Heart left ventricle (tissue), 16 donors: ENCODE data around the gene TCP11L2. TPM values are rescaled to one million over a fixed set of nuclear protein-coding genes. Genes with fewer than 3 reads are reported as not detected.

Experiments used
- ATAC-seq, 4 donors: fragments of 200-7000 bp; cut with Tn5 transposase; one replicate each; pipeline ENCODE4 v1.9.1; 2020 to 2022; ENCODE audit warnings: moderate library complexity in 4 of 4, mild to moderate bottlenecking in 3 of 4, moderate number of reproducible peaks in 1 of 4
- DNase-seq, 5 donors: peaks; one replicate each; pipeline ENCODE4 v3.0.0-alpha.2; 2020
- H3K27ac ChIP-seq, 12 donors: fragments of 200-600 bp; sonication (generic) in 4 of 12; one replicate each; pipeline versions ENCODE4 v1.5.0 to v1.8.0; 2016 to 2022; ENCODE audit warnings: mild to moderate bottlenecking in 2 of 12
- H3K27me3 ChIP-seq, 9 donors: fragments of 200-600 bp; sonication (generic) in 2 of 9; one replicate each; pipeline versions ENCODE4 v1.5.1 to v1.8.0; 2016 to 2022; ENCODE audit warnings: mild to moderate bottlenecking in 3 of 9
- H3K36me3 ChIP-seq, 9 donors: fragments of 200-600 bp; sonication (generic) in 2 of 9; one replicate each; pipeline versions ENCODE4 v1.5.0 to v1.8.0; 2018 to 2022; ENCODE audit warnings: mild to moderate bottlenecking in 2 of 9
- H3K4me1 ChIP-seq, 12 donors: fragments of 200-600 bp; sonication (generic) in 4 of 12; one replicate each; pipeline versions ENCODE4 v1.5.0 to v1.8.0; 2016 to 2022; ENCODE audit warnings: mild to moderate bottlenecking in 3 of 12
- H3K4me3 ChIP-seq, 12 donors: fragments of 200-600 bp; sonication (generic) in 4 of 12; one replicate each; pipeline versions ENCODE4 v1.5.0 to v1.8.0; 2017 to 2022; ENCODE audit warnings: mild to moderate bottlenecking in 9 of 12, moderate library complexity in 4 of 12
- H3K9me3 ChIP-seq, 12 donors: fragments of 200-600 bp; sonication (generic) in 4 of 12; one replicate each; pipeline versions ENCODE4 v1.5.0 to v1.8.0; 2016 to 2022; ENCODE audit warnings: mild to moderate bottlenecking in 1 of 12
- POLR2A ChIP-seq, 2 donors: fragments of 450-650 bp; IDR thresholded peaks; one replicate each; pipeline ENCODE4 v1.6.1; 2017; ENCODE audit warnings: antibody characterized with exemption in 2 of 2, mild to moderate bottlenecking in 2 of 2, moderate library complexity in 2 of 2
- WGBS, 4 donors: extraction: QIAGEN DNeasy Blood & Tissue Kit in 2 of 4; methylation state at CpG; one replicate each; pipeline versions ENCODE4 v1.1.5 to v1.1.7; 2013 to 2018; 5-methylcytosine and 5-hydroxymethylcytosine counted together
- intact Hi-C, 10 donors: fragments of 100-400 bp; cut with DNase I; formaldehyde crosslinking; loops; one replicate each; pipeline versions ENCODE4 v1.11.1 to v1.14.2; 2022
- polyA plus RNA-seq, 2 donors: library from polyadenylated mRNA; stranded (reverse); fragments of 200-250 nt; gene quantifications; one replicate each; pipeline ENCODE4 v1.2.3, GENCODE V29; 2013
- total RNA-seq, 9 donors: library from RNA; depleted of rRNA in 2 of 9; stranded (reverse); fragments of >200 nt in 2 of 9; fragmentation: NEBNext Ultra II Directional in 3 of 9; extraction: Animal tissue kit (Norgen Biotek cat#: 25700) in 3 of 9; gene quantifications; one replicate each; pipeline versions ENCODE4 v1.1.0 to v1.2.4, GENCODE V29; 2016 to 2023
- TF ChIP-seq, protein P1 (sequence below), 12 donors: fragments of 200-600 bp; sonication (generic) in 4 of 12; IDR thresholded peaks; one replicate each; pipeline versions ENCODE4 v1.5.0 to v1.8.0; 2018 to 2022; ENCODE audit warnings: antibody characterized with exemption in 12 of 12, mild to moderate bottlenecking in 5 of 12
- donor health status: ischemic (EF 13 %, LVEDD 7.1; RV severe dilation, severe dysfunction).
- donor health status: healthy with polysubstance abuse.
- donor health status: DM: no; HTN: yes; CAD: no.
- donor health status: DM: no; HTN: no; CAD: no.
- donor health status: ischemic (EF 25% LVEDD 6.9; RV normal size, moderate dysfunction).
- donor health status: ischemic (EF 25% LVEDD 5.7; RV mildly dilated, moderate dysfunction).
- donor health status: healthy.
- donor health status: DM: yes; HTN: yes; CAD: no.
- donor health status: ischemic (EF 35%, LVEDD 5.7; RV mildly dilated, moderate dysfunction).
- donor health status: nonischemic (EF 11% LVEDD 7.7; RV severe dilation, severe dysfunction).
- donor health status: DM: yes; HTN: yes; CAD: no.
- donor health status: PGD.
- donor health status: ischemic (EF 29% LVEDD 5.4; RV normal size, mild dysfunction).
- donor health status: nonischemic (EF 23%, LVEDD 6.1; RV moderate dilation, normal function).

Gene TCP11L2
- total and polyA plus RNA-seq, 11 donors: 15.5 to 147 (median 97.3) TPM

GRCh38 chr12:106276032-106276740 is 26.3 kb upstream of the TCP11L2 start:
- no peak for TF ChIP-seq POLR2A (IDR thresholded peaks at IDR 0.05)
- TF ChIP-seq, protein P1, sequence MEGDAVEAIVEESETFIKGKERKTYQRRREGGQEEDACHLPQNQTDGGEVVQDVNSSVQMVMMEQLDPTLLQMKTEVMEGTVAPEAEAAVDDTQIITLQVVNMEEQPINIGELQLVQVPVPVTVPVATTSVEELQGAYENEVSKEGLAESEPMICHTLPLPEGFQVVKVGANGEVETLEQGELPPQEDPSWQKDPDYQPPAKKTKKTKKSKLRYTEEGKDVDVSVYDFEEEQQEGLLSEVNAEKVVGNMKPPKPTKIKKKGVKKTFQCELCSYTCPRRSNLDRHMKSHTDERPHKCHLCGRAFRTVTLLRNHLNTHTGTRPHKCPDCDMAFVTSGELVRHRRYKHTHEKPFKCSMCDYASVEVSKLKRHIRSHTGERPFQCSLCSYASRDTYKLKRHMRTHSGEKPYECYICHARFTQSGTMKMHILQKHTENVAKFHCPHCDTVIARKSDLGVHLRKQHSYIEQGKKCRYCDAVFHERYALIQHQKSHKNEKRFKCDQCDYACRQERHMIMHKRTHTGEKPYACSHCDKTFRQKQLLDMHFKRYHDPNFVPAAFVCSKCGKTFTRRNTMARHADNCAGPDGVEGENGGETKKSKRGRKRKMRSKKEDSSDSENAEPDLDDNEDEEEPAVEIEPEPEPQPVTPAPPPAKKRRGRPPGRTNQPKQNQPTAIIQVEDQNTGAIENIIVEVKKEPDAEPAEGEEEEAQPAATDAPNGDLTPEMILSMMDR (IDR thresholded peaks at IDR 0.05): no peak
- Histone ChIP-seq H3K27ac (no peak overlapping the region), H3K27me3 (no peaks in the 10 kb centered on the region), H3K4me1 (peaks cover 0 to 16% (median 4%) of the 10 kb centered on the region in 12 donors), H3K36me3 (no peaks in the 10 kb centered on the region), H3K4me3 (no peak overlapping the region), H3K9me3 (no peaks in the 10 kb centered on the region)
- intact Hi-C loops: loop anchor here in 1 of 10 donors (5.0 kb wide), 1 partner anchor 44 kb away; no protein-coding TSS in a partner anchor
- DNase-seq (no peak), ATAC-seq (no peak)
- 77 to 97% (median 95%) methylated on average over 4 of the region's 4 CpGs for WGBS, 4 donors

DNA sequence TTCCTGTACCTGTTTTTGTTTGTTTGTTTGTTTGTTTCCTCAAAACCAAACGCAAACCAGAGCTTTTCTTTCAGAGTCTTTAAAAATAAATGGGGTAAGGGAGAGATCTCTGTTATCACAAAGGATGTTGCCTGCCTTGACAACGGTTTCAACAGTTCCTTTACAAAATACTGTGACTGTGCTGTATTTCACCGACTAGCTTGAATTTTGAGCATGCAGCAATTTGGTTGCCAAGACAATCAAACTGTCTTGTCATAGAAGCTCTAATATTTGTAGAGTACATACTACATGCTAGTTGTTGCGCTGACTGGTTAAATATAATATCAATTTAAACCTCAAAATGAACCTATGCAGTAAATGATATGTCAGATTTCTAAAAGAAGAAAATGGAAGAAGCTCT is 22.4 kb upstream of the TCP11L2 start:
- DNase-seq: no peak
- 54 to 66% (median 60%) methylated on average over 4 of the region's 4 CpGs for WGBS, 4 donors
- H3K9me3 ChIP-seq: peaks cover 0 to 8% (median 0%) of the 10 kb centered on the region in 12 donors
- no peak for ATAC-seq
- no peak overlapping the region for H3K27ac ChIP-seq
- intact Hi-C loops: loop anchor here in 6 of 10 donors (2.0 to 5.0 kb wide), 6 partner anchors 33 to 863 kb away; partner anchors contain the start of gene CKAP4 (in 2 of the 6)
- peaks cover 0 to 22% (median 12%) of the 10 kb centered on the region in 12 donors for H3K4me1 ChIP-seq
- H3K4me3 ChIP-seq: no peak overlapping the region
- H3K36me3 ChIP-seq: no peaks in the 10 kb centered on the region
- H3K27me3 ChIP-seq: no peaks in the 10 kb centered on the region
- no peak for TF ChIP-seq POLR2A (IDR thresholded peaks at IDR 0.05)
- TF ChIP-seq, protein P1 (IDR thresholded peaks at IDR 0.05): no peak

GRCh38 chr12:106281056-106281782 is 21.3 kb upstream of the TCP11L2 start:
- ATAC-seq (peak; percentile 43 to 80 (median 70)), DNase-seq (no peak)
- no peaks in the 10 kb centered on the region for H3K36me3 ChIP-seq
- intact Hi-C loops: loop anchor here in 6 of 10 donors (2.0 to 5.0 kb wide), 6 partner anchors 34 to 864 kb away; partner anchors contain the start of gene CKAP4 (in 2 of the 6)
- no peak for TF ChIP-seq POLR2A (IDR thresholded peaks at IDR 0.05)
- TF ChIP-seq, protein P1 (IDR thresholded peaks at IDR 0.05): no peak
- peaks cover 0 to 22% (median 12%) of the 10 kb centered on the region in 12 donors for H3K4me1 ChIP-seq
- WGBS, 4 donors: 57 to 67% (median 63%) methylated on average over 3 of the region's 3 CpGs
- peak overlapping the region in 4 of 12 donors; percentile 0 to 34 (median 30) for H3K27ac ChIP-seq
- no peak overlapping the region for H3K4me3 ChIP-seq
- H3K9me3 ChIP-seq: peaks cover 0 to 8% (median 0%) of the 10 kb centered on the region in 12 donors
- no peaks in the 10 kb centered on the region for H3K27me3 ChIP-seq

DNA sequence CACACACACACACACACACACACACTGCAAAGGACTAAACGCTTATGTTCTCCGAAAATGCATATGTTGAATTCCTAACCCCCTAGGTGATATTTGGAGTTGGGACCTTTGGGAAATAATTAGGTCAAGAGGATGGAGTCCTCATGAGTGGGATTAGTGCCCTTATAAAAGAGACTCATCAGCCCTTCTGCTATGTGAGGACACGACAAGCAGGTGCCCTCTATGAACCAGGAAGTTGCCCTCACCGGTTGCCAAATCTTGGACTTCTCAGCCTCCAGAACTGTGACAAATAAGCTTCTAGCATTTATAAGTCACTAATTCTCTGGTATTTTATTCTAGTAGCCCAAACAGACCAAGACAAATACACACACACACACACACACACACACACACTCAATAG is 20.7 kb upstream of the TCP11L2 start:
- ATAC-seq: peak in 1 of 4 donors; percentile 22
- peak overlapping the region in 2 of 12 donors; percentile 32 to 34 for H3K27ac ChIP-seq
- TF ChIP-seq POLR2A (IDR thresholded peaks at IDR 0.05): no peak
- TF ChIP-seq, protein P1 (IDR thresholded peaks at IDR 0.05): no peak
- DNase-seq: no peak
- H3K36me3 ChIP-seq: no peaks in the 10 kb centered on the region
- WGBS, 4 donors: 86 to 91% (median 88%) methylated on average over 4 of the region's 4 CpGs
- peaks cover 0 to 22% (median 12%) of the 10 kb centered on the region in 12 donors for H3K4me1 ChIP-seq
- H3K4me3 ChIP-seq: no peak overlapping the region
- no peaks in the 10 kb centered on the region for H3K27me3 ChIP-seq
- intact Hi-C loops: loop anchor here in 9 of 10 donors (1.0 to 5.0 kb wide), 7 partner anchors 35 to 865 kb away; partner anchors contain the start of gene CKAP4 (in 2 of the 9)
- peaks cover 0 to 8% (median 0%) of the 10 kb centered on the region in 12 donors for H3K9me3 ChIP-seq
